IMR-90 (cell line): Measurements from ENCODE around the gene PTCD1. TPM values are rescaled to one million over a fixed set of nuclear protein-coding genes. Genes with fewer than 3 reads are reported as not detected.

Experiments used
- ATAC-seq: fragments of 200-7000 bp; cut with Tn5 transposase; 2 replicates; pipeline ENCODE4 v1.9.1; 2020; ENCODE audit warnings: low read depth, mild to moderate bottlenecking, moderate library complexity
- BruUV-seq: library from RNA; stranded (reverse); fragments of 400-500 nt; replicated peaks from 2 replicates; lab custom pipeline; 2021; lab: Mats Ljungman, UMichigan
- CTCF ChIA-PET: fragments of 300-600 bp; formaldehyde crosslinking; extraction: SDS; loops from one replicate; lab custom pipeline; 2021; ENCODE audit warnings: antibody characterized with exemption; lab: Yijun Ruan, JAX
- POLR2A ChIA-PET: fragments of 300-600 bp; sonication (Branson Sonifier 250); formaldehyde crosslinking; loops from one replicate; lab custom pipeline; 2022; ENCODE audit warnings: antibody characterized with exemption; ENCODE audit not compliant: unreplicated experiment; lab: Charles Lee
- DNase-seq: peaks from one replicate; pipeline ENCODE4 v3.0.0; 2013
- H2AFZ ChIP-seq: replicated peaks from 2 replicates; pipeline ENCODE3; 2013; ENCODE audit warnings: low read length, mild to moderate bottlenecking; ENCODE audit not compliant: poor library complexity
- H2AK5ac ChIP-seq: 2 replicates; pipeline ENCODE4 v1.6.1; 2013; ENCODE audit warnings: low read depth, low read length, inconsistent platforms
- H2AK9ac ChIP-seq: replicated peaks from 2 replicates; pipeline ENCODE3; 2013; ENCODE audit warnings: mild to moderate bottlenecking, low read depth, low read length, moderate library complexity; ENCODE audit not compliant: poor library complexity
- H2BK120ac ChIP-seq: 2 replicates; pipeline ENCODE4 v1.6.1; 2013; ENCODE audit warnings: low read depth, low read length, inconsistent platforms
- H2BK15ac ChIP-seq: 3 replicates; pipeline ENCODE4 v1.6.1; 2013; ENCODE audit warnings: low read depth, low read length, inconsistent platforms
- H2BK20ac ChIP-seq: 2 replicates; pipeline ENCODE4 v1.6.1; 2013; ENCODE audit warnings: low read depth, mild to moderate bottlenecking, inconsistent platforms, low read length, moderate library complexity
- H2BK5ac ChIP-seq: 2 replicates; pipeline ENCODE4 v1.6.1; 2013; ENCODE audit warnings: mild to moderate bottlenecking, low read depth, low read length, inconsistent platforms; ENCODE audit not compliant: poor library complexity, severe bottlenecking
- H3K14ac ChIP-seq: replicated peaks from 2 replicates; pipeline ENCODE4 v1.6.1; 2013; ENCODE audit warnings: low read depth, low read length, inconsistent platforms
- H3K18ac ChIP-seq: 2 replicates; pipeline ENCODE4 v1.6.1; 2013; ENCODE audit warnings: low read depth, low read length, control low read depth
- H3K23ac ChIP-seq: 2 replicates; pipeline ENCODE4 v1.6.1; 2013; ENCODE audit warnings: low read depth, low read length, inconsistent platforms
- H3K27ac ChIP-seq: 2 replicates; pipeline ENCODE4 v1.5.1; 2013; ENCODE audit warnings: mild to moderate bottlenecking, control low read depth, low read length; ENCODE audit not compliant: insufficient read depth
- H3K27me3 ChIP-seq: 2 replicates; pipeline ENCODE4 v1.6.1; 2013; ENCODE audit warnings: low read length; ENCODE audit not compliant: control insufficient read depth, insufficient read depth
- H3K36me3 ChIP-seq: 2 replicates; pipeline ENCODE4 v1.6.1; 2013; ENCODE audit warnings: low read length, mixed read lengths; ENCODE audit not compliant: control insufficient read depth, insufficient read depth
- H3K4ac ChIP-seq: 2 replicates; pipeline ENCODE4 v1.6.1; 2013; ENCODE audit warnings: low read depth, low read length, inconsistent platforms
- H3K4me1 ChIP-seq: 2 replicates; pipeline ENCODE4 v1.6.1; 2013; ENCODE audit warnings: low read length, mixed read lengths; ENCODE audit not compliant: control insufficient read depth, insufficient read depth
- H3K4me2 ChIP-seq: 2 replicates; pipeline ENCODE4 v1.6.1; 2013; ENCODE audit warnings: low read depth, mild to moderate bottlenecking, control low read depth, low read length, moderate library complexity
- H3K4me3 ChIP-seq: 2 replicates; pipeline ENCODE4 v1.5.1; 2013; ENCODE audit warnings: low read depth, mild to moderate bottlenecking, control low read depth, low read length, moderate library complexity; ENCODE audit not compliant: insufficient read depth
- H3K56ac ChIP-seq: 2 replicates; pipeline ENCODE4 v1.6.1; 2013; ENCODE audit warnings: low read length, inconsistent platforms; ENCODE audit not compliant: insufficient read depth; ENCODE audit errors: extremely low read depth
- H3K79me1 ChIP-seq, 2 experiments: 2 replicates each; pipeline ENCODE4 v1.6.1; 2013; ENCODE audit warnings: low read length in 2 of 2, inconsistent platforms in 1 of 2, low read depth in 1 of 2
- H3K9ac ChIP-seq: 2 replicates; pipeline ENCODE4 v1.6.1; 2013; ENCODE audit warnings: low read depth, low read length, control low read depth
- H3K9me1 ChIP-seq: 2 replicates; pipeline ENCODE4 v1.6.1; 2013; ENCODE audit warnings: low read length, inconsistent platforms; ENCODE audit not compliant: insufficient read depth
- H3K9me3 ChIP-seq: 2 replicates; pipeline ENCODE4 v1.6.1; 2013; ENCODE audit warnings: low read length; ENCODE audit not compliant: control insufficient read depth, insufficient read depth
- H4K20me1 ChIP-seq: 2 replicates; pipeline ENCODE4 v1.6.1; 2013; ENCODE audit warnings: low read length, inconsistent platforms; ENCODE audit not compliant: insufficient read depth
- H4K5ac ChIP-seq: 2 replicates; pipeline ENCODE4 v1.6.1; 2013; ENCODE audit warnings: mild to moderate bottlenecking, low read depth, low read length, control low read depth
- H4K8ac ChIP-seq, 2 experiments: 2 replicates each; pipeline ENCODE4 v1.6.1; 2013; ENCODE audit warnings: low read depth in 2 of 2, low read length in 2 of 2, control low read depth in 1 of 2, inconsistent platforms in 1 of 2
- H4K91ac ChIP-seq: 2 replicates; pipeline ENCODE4 v1.6.1; 2013; ENCODE audit warnings: low read depth, low read length, inconsistent platforms; ENCODE audit not compliant: insufficient read depth
- BHLHE40 ChIP-seq: fragments of 150-350 bp; IDR thresholded peaks from 2 replicates; pipeline ENCODE4 v1.6.1; 2016; ENCODE audit warnings: mild to moderate bottlenecking, low read depth, low read length
- CTCF ChIP-seq: conservative IDR thresholded peaks from 2 replicates; pipeline ENCODE4 v1.5.1; 2012; ENCODE audit warnings: mild to moderate bottlenecking, low read depth, low read length, improper control_type of control experiment
- FOS ChIP-seq: fragments of 150-350 bp; IDR thresholded peaks from 2 replicates; pipeline ENCODE4 v1.6.1; 2016; ENCODE audit warnings: low read depth, low read length
- MAFK ChIP-seq: IDR thresholded peaks from 2 replicates; pipeline ENCODE4 v1.6.1; 2012; ENCODE audit warnings: low read depth, low read length, improper control_type of control experiment
- NFE2L2 ChIP-seq: fragments of 150-350 bp; IDR thresholded peaks from 2 replicates; pipeline ENCODE4 v1.6.1; 2016; ENCODE audit warnings: low read depth, mild to moderate bottlenecking, low read length
- POLR2A ChIP-seq: IDR thresholded peaks from 2 replicates; pipeline ENCODE4 v1.6.1; 2012; ENCODE audit warnings: mild to moderate bottlenecking, low read depth, low read length
- RAD21 ChIP-seq: IDR thresholded peaks from 2 replicates; pipeline ENCODE4 v1.6.1; 2012; ENCODE audit warnings: low read length, improper control_type of control experiment
- RCOR1 ChIP-seq: IDR thresholded peaks from 2 replicates; pipeline ENCODE4 v1.6.1; 2012; ENCODE audit warnings: mild to moderate bottlenecking, low read length, improper control_type of control experiment; ENCODE audit not compliant: insufficient replicate concordance
- RFX5 ChIP-seq: IDR thresholded peaks from 2 replicates; pipeline ENCODE4 v1.8.0; 2012; ENCODE audit warnings: low read depth, mild to moderate bottlenecking, low read length, moderate library complexity
- SMC3 ChIP-seq: fragments of 150-350 bp; IDR thresholded peaks from 2 replicates; pipeline ENCODE4 v1.6.1; 2016; ENCODE audit warnings: low read depth, mild to moderate bottlenecking, antibody characterized with exemption, low read length, moderate library complexity
- USF2 ChIP-seq: fragments of 150-350 bp; IDR thresholded peaks from 2 replicates; pipeline ENCODE4 v1.6.1; 2017; ENCODE audit warnings: mild to moderate bottlenecking, antibody characterized with exemption, low read length, low read depth
- WGBS, 2 experiments: methylation state at CpG; one replicate each; pipeline versions ENCODE4 v1.1.5 to v1.1.7; 2013; ENCODE audit warnings: missing lambda C conversion rate in 2 of 2; ENCODE audit not compliant: insufficient read length in 1 of 2; ENCODE audit errors: extremely low coverage in 2 of 2; 5-methylcytosine and 5-hydroxymethylcytosine counted together
- dilution Hi-C: fragments of 300-500 bp; cut with HindIII; formaldehyde crosslinking; loops from one replicate; pipeline ENCODE4 v1.14.3; 2018; ENCODE audit warnings: low sequenced_read_pairs; ENCODE audit not compliant: unreplicated experiment
- in situ Hi-C: fragments of 300-500 bp; cut with MboI; formaldehyde crosslinking; loops from 3 replicates; pipeline ENCODE4 v1.14.3; 2019; ENCODE audit warnings: low sequenced_read_pairs, inconsistent platforms, mixed read lengths
- intact Hi-C: fragments of 100-400 bp; cut with micrococcal nuclease; formaldehyde crosslinking; loops from 2 replicates; pipeline ENCODE4 v1.10.0; 2022
- polyA plus RNA-seq, 3 experiments: library from polyadenylated mRNA; depleted of rRNA; stranded (reverse); fragments of >200 nt; gene quantifications; 2 replicates each; pipeline ENCODE4 v1.2.3, GENCODE V29; 2012; ENCODE audit warnings: low replicate concordance in 1 of 3
- total RNA-seq: library from RNA; depleted of rRNA; stranded (reverse); fragments of >200 nt; gene quantifications from 2 replicates; pipeline ENCODE4 v1.2.3, GENCODE V29; 2012

PTCD1 gene
- total and polyA plus RNA-seq, 2 of the 4 experiments (the other 2 are of a cell fraction): 2.2 to 4.0 TPM

GRCh38 chr7:99384523-99384922, 54.1 kb downstream of the PTCD1 start:
- Histone ChIP-seq H4K91ac (no peak overlapping the region), H2AK9ac (no peak overlapping the region), H3K4me3 (no peak overlapping the region), H3K56ac (no peak overlapping the region), H3K14ac (no peak overlapping the region), H2AFZ (no peak overlapping the region), H3K9me3 (no peaks in the 10 kb centered on the region), H3K18ac (no peak overlapping the region), H3K4me2 (no peak overlapping the region), H3K4ac (no peak overlapping the region), H2BK120ac (no peak overlapping the region), H3K9ac (no peak overlapping the region), H3K27me3 (no peaks in the 10 kb centered on the region), H2AK5ac (no peak overlapping the region), H2BK20ac (no peak overlapping the region), H4K20me1 (peaks cover 54% of the 10 kb centered on the region), H2BK15ac (no peak overlapping the region), H2BK5ac (no peak overlapping the region), H4K5ac (no peak overlapping the region), H3K23ac (no peak overlapping the region), H3K79me1 (peaks cover 21 to 68% of the 10 kb centered on the region in 2 experiments), H3K36me3 (peaks cover 23% of the 10 kb centered on the region), H3K9me1 (peaks cover 11% of the 10 kb centered on the region), H4K8ac (no peak overlapping the region), H3K27ac (no peak overlapping the region), H3K4me1 (peaks cover 12% of the 10 kb centered on the region)
- ChIA-PET CTCF (interaction anchor here (0.6 kb wide), 1 partner anchor 164 kb away, joined by 3 read pairs; no protein-coding TSS in a partner anchor), POLR2A (no interaction called here)
- no peak for DNase-seq
- no peak for TF ChIP-seq CTCF
- TF ChIP-seq RCOR1: no peak
- no peak for TF ChIP-seq MAFK
- no peak for TF ChIP-seq RFX5
- TF ChIP-seq POLR2A: no peak
- no peak for TF ChIP-seq RAD21
- no peak for TF ChIP-seq USF2
- no peak for TF ChIP-seq FOS
- no peak for TF ChIP-seq BHLHE40
- no peak for TF ChIP-seq NFE2L2
- TF ChIP-seq SMC3: no peak
- ATAC-seq: no peak
- in situ Hi-C loops: no loop called here
- dilution Hi-C loops: no loop called here
- BruUV-seq: no TSS peak
- intact Hi-C loops: no loop called here
- no CpG with 5 or more reads among the region's 4 CpGs for WGBS, 2 experiments
